PFSK-1 (cell line): ENCODE data around the gene PELO.

Experiments
- FOXP2 ChIP-seq: optimal IDR thresholded peaks from 2 replicates; pipeline ENCODE3; 2011; ENCODE audit warnings: borderline replicate concordance, control low read depth, inconsistent platforms; ENCODE audit not compliant: insufficient read depth; ENCODE audit errors: extremely low read length, extremely low read depth
- POLR2AphosphoS5 ChIP-seq: IDR thresholded peaks from 2 replicates; pipeline ENCODE4 v1.6.1; 2012; ENCODE audit warnings: low read depth, mild to moderate bottlenecking, control low read depth, low read length, moderate library complexity
- SIN3A ChIP-seq: IDR thresholded peaks from 2 replicates; pipeline ENCODE4 v1.6.1; 2012; ENCODE audit warnings: mild to moderate bottlenecking, low read length, moderate library complexity, borderline replicate concordance; ENCODE audit not compliant: insufficient read depth
- TAF1 ChIP-seq: IDR thresholded peaks from 2 replicates; pipeline ENCODE4 v1.6.1; 2012; ENCODE audit warnings: low read length, control low read depth, borderline replicate concordance; ENCODE audit not compliant: insufficient read depth
- TF ChIP-seq, protein P1 (sequence below), 2 experiments: IDR thresholded peaks; 2 replicates each; pipeline versions ENCODE4 v1.6.1 to v1.8.0; 2011 to 2012; ENCODE audit warnings: low read depth in 2 of 2, low read length in 2 of 2, control low read depth in 1 of 2, inconsistent platforms in 1 of 2, mild to moderate bottlenecking in 1 of 2, moderate library complexity in 1 of 2; ENCODE audit not compliant: insufficient read depth in 1 of 2

The PELO gene

GRCh38 chr5:52743529-52743928 is 44.2 kb upstream of the PELO start:
- TF ChIP-seq, protein P1, sequence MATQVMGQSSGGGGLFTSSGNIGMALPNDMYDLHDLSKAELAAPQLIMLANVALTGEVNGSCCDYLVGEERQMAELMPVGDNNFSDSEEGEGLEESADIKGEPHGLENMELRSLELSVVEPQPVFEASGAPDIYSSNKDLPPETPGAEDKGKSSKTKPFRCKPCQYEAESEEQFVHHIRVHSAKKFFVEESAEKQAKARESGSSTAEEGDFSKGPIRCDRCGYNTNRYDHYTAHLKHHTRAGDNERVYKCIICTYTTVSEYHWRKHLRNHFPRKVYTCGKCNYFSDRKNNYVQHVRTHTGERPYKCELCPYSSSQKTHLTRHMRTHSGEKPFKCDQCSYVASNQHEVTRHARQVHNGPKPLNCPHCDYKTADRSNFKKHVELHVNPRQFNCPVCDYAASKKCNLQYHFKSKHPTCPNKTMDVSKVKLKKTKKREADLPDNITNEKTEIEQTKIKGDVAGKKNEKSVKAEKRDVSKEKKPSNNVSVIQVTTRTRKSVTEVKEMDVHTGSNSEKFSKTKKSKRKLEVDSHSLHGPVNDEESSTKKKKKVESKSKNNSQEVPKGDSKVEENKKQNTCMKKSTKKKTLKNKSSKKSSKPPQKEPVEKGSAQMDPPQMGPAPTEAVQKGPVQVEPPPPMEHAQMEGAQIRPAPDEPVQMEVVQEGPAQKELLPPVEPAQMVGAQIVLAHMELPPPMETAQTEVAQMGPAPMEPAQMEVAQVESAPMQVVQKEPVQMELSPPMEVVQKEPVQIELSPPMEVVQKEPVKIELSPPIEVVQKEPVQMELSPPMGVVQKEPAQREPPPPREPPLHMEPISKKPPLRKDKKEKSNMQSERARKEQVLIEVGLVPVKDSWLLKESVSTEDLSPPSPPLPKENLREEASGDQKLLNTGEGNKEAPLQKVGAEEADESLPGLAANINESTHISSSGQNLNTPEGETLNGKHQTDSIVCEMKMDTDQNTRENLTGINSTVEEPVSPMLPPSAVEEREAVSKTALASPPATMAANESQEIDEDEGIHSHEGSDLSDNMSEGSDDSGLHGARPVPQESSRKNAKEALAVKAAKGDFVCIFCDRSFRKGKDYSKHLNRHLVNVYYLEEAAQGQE (IDR thresholded peaks at IDR 0.05; ENCODE audit: insufficient read depth in 1 of 2, low read depth in 2 of 2, low read length in 2 of 2) = no peak

DNA sequence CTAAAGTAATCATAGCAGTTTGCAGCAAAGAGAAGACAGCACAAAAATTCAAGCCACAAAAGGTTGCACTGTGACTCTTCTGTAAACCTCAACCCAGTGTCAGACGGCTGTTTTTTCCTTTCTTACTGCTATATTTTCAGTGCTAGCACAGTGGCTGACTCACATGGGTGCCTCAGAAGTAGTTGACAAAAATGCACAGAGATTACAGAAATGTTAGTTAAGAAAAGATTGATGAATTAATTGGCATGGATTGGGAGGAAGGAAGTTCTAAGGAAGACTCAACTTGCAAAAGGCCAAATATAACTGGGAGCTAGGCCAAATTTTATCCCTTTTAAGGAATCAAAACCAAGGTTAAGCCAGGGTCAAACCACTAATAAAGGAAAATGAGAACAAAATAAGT is 43.7 kb upstream of the PELO start:
- TF ChIP-seq POLR2AphosphoS5 (no peak), TAF1 (no peak), FOXP2 (no peak), SIN3A (no peak)
- TF ChIP-seq, protein P1 (IDR thresholded peaks at IDR 0.05; ENCODE audit: insufficient read depth in 1 of 2, low read depth in 2 of 2, low read length in 2 of 2) = no peak

GRCh38 chr5:52746539-52746938 is 41.2 kb upstream of the PELO start:
- TF ChIP-seq POLR2AphosphoS5 (no peak), FOXP2 (no peak), SIN3A (no peak), TAF1 (no peak)
- TF ChIP-seq, protein P1 (IDR thresholded peaks at IDR 0.05; ENCODE audit: insufficient read depth in 1 of 2, low read depth in 2 of 2, low read length in 2 of 2) = no peak

- TF ChIP-seq, protein P1 (IDR thresholded peaks at IDR 0.05; ENCODE audit: insufficient read depth in 1 of 2, low read depth in 2 of 2, low read length in 2 of 2) = no peak
- TF ChIP-seq POLR2AphosphoS5 (no peak), TAF1 (no peak), FOXP2 (no peak), SIN3A (no peak)
Observed at GRCh38 chr5:52748590-52748989, 39.1 kb upstream of the PELO start.

GRCh38 chr5:52749666-52750065 is 38.0 kb upstream of the PELO start:
- no peak for TF ChIP-seq FOXP2
- no peak for TF ChIP-seq POLR2AphosphoS5
- TF ChIP-seq TAF1 = no peak
- TF ChIP-seq, protein P1 (IDR thresholded peaks at IDR 0.05; ENCODE audit: insufficient read depth in 1 of 2, low read depth in 2 of 2, low read length in 2 of 2) = no peak
- TF ChIP-seq SIN3A = no peak
